Measurements from ENCODE around the gene PKN1. TPM values are rescaled to one million over a fixed set of nuclear protein-coding genes. Genes with fewer than 3 reads are reported as not detected.

The PKN1 gene
- total and polyA plus RNA-seq, 2 of the 13 experiments (the other 11 are each of a cell fraction or from before 2014, with no cell fraction given), result 45.7 to 54.5 TPM

GRCh38 chr19:14404312-14404711 is 28.8 kb upstream of the PKN1 start (continued):
- no peak for TF ChIP-seq ZSCAN25 (CRISPR knock-in tag; IDR thresholded peaks at IDR 0.05)
- TF ChIP-seq ZNF205 (CRISPR knock-in tag; IDR thresholded peaks at IDR 0.05), result no peak
- no peak for TF ChIP-seq NR0B2 (CRISPR knock-in tag; IDR thresholded peaks at IDR 0.05)
- no peak for TF ChIP-seq HNF4A (CRISPR knock-in tag; IDR thresholded peaks at IDR 0.05)
- TF ChIP-seq ZNF20 (CRISPR knock-in tag; IDR thresholded peaks at IDR 0.05), result no peak
- no peak for TF ChIP-seq ZNF691 (CRISPR knock-in tag; IDR thresholded peaks at IDR 0.05; ENCODE audit: borderline replicate concordance, low read depth)

- Histone ChIP-seq H3K79me2 (ENCODE audit: insufficient read depth, low read length) (no peaks in the 10 kb centered on the region), H4K20me1 (ENCODE audit: insufficient read depth, low read length) (no peaks in the 10 kb centered on the region), H3K9me3 (ENCODE audit: low read length) (no peaks in the 10 kb centered on the region), H3K27me3 (ENCODE audit: control insufficient read depth in 1 of 2, insufficient read depth in 2 of 2, low read length in 2 of 2) (no peaks in the 10 kb centered on the region), H3K36me3 (replicated peaks in 1 of 2; ENCODE audit: control insufficient read depth in 1 of 2, insufficient read depth in 2 of 2, low read length in 2 of 2) (peaks cover 15 to 29% of the 10 kb centered on the region in 2 experiments; a peak in 4 of 5 replicates), H3K4me1 (ENCODE audit: insufficient read depth, low read length) (0 out of 2 replicates have a peak, but pooled peaks cover 10% of the 10 kb centered on the region), H2AFZ (ENCODE audit: low read length) (no peak overlapping the region), H3K9ac (ENCODE audit: insufficient read depth, low read depth, low read length) (no peak overlapping the region), H3K27ac (ENCODE audit: extremely low read length, insufficient read depth, low read length) (no peak overlapping the region), H3K4me2 (ENCODE audit: low read depth, low read length) (peak overlapping the region; percentile 51; the same call in 1 of the 2 replicates), H3K4me3 (replicated peaks in 1 of 3; ENCODE audit: insufficient read depth in 1 of 3, low read depth in 2 of 3, low read length in 3 of 3) (peak overlapping the region in 2 of 3 experiments; percentile 44 to 61; a peak in 3 of 6 replicates)
- CTCF ChIA-PET (ENCODE audit: low intra/inter-chr PET ratio, low total read pairs), result no interaction called here
- intact Hi-C loops (cut with micrococcal nuclease; ENCODE audit: unreplicated experiment) (no loop called here), in situ Hi-C loops (cut with HindIII; ENCODE audit: extremely low pct_ligation_motif_present, low pct_unique_long_range_greater_than_20kb) (loop anchor here (5.0 to 25.0 kb wide), 2 partner anchors 43 to 518 kb away; partner anchors contain the start of gene NANOS3)
- WGBS (ENCODE audit: low lambda C conversion rate), result 75% methylated on average over 6 of the region's 6 CpGs
- TF ChIP-seq BORCS8-MEF2B (CRISPR knock-in tag; IDR thresholded peaks at IDR 0.05) (0 out of 2 replicates have a peak, but pooled peaks have one; percentile 1), BRCA1 (CRISPR knock-in tag; IDR thresholded peaks at IDR 0.05) (no peak), MTA1 (CRISPR knock-in tag; IDR thresholded peaks at IDR 0.05; ENCODE audit: borderline replicate concordance) (0 out of 2 replicates have a peak, but pooled peaks have one; percentile 15), PHF8 (CRISPR knock-in tag; IDR thresholded peaks at IDR 0.05) (0 out of 2 replicates have a peak, but pooled peaks have one; percentile 6), TCF12 (IDR thresholded peaks at IDR 0.05) (no peak), TCF12 (CRISPR knock-in tag; IDR thresholded peaks at IDR 0.05) (no peak), ZBTB38 (CRISPR knock-in tag; IDR thresholded peaks at IDR 0.05) (peak; percentile 21; the same call in 1 of the 2 replicates), TERF1 (CRISPR knock-in tag; IDR thresholded peaks at IDR 0.05) (no peak), ZFX (CRISPR knock-in tag; IDR thresholded peaks at IDR 0.05; ENCODE audit: low read depth) (peak; percentile 40; the same call in 1 of the 2 replicates), SRY (CRISPR knock-in tag; IDR thresholded peaks at IDR 0.05) (0 out of 2 replicates have a peak, but pooled peaks have one; percentile 2), ZEB1 (IDR thresholded peaks at IDR 0.05; ENCODE audit: insufficient replicate concordance, low read depth) (peak; percentile 3), STAG1 (CRISPR knock-in tag; IDR thresholded peaks at IDR 0.05) (0 out of 2 replicates have a peak, but pooled peaks have one; percentile 10)
- ATAC-seq (no peak; the same call in 2 of the 3 replicates), FAIRE-seq (no peak), DNase-seq (ENCODE audit: low spot score) (no peak)
- POLR2A ChIA-PET, result interaction anchor here (1.5 to 1.9 kb wide), 2 partner anchors 10 to 269 kb away, joined by 6 to 7 read pairs; partner anchors contain the start of gene ASF1B
- no TSS peak for BruUV-seq (replicated peaks)
Measured at GRCh38 chr19:14405380-14405757, 27.7 kb upstream of the PKN1 start.

Measured in HepG2 (cell line).